Neutrophil (primary cell): ENCODE data around the gene HELLS.

Source experiments
- H3K27ac ChIP-seq: fragments of 200-600 bp; sonication (generic); 2 replicates; pipeline ENCODE4 v1.5.1; 2016; ENCODE audit warnings: mild to moderate bottlenecking, moderate library complexity
- H3K27me3 ChIP-seq: fragments of 200-600 bp; sonication (generic); 2 replicates; pipeline ENCODE4 v1.6.0; 2016; ENCODE audit warnings: mild to moderate bottlenecking
- H3K36me3 ChIP-seq: fragments of 200-600 bp; sonication (generic); 2 replicates; pipeline ENCODE4 v1.5.1; 2017
- H3K4me1 ChIP-seq, 2 experiments: fragments of 200-600 bp in 1 of 2; sonication (generic) in 1 of 2; 1 replicate in 1 of 2; 2 replicates in 1 of 2; pipeline versions ENCODE4 v1.5.1 to v1.6.1; 2013 to 2016; ENCODE audit warnings: low read depth in 1 of 2, low read length in 1 of 2, mild to moderate bottlenecking in 1 of 2, moderate library complexity in 1 of 2; ENCODE audit not compliant: control insufficient read depth in 1 of 2, insufficient read depth in 1 of 2
- H3K4me3 ChIP-seq, 2 experiments: fragments of 200-600 bp in 1 of 2; sonication (generic) in 1 of 2; 1 replicate in 1 of 2; 2 replicates in 1 of 2; pipeline ENCODE4 v1.5.1; 2013 to 2016; ENCODE audit warnings: low read depth in 1 of 2, low read length in 1 of 2, mild to moderate bottlenecking in 1 of 2, moderate library complexity in 1 of 2
- H3K9me3 ChIP-seq: fragments of 200-600 bp; sonication (generic); 2 replicates; pipeline ENCODE4 v1.5.1; 2016
- CTCF ChIP-seq: fragments of 200-600 bp; sonication (generic); IDR thresholded peaks from 2 replicates; pipeline ENCODE4 v1.5.1; 2016; ENCODE audit warnings: antibody characterized with exemption

The HELLS gene

GRCh38 chr10:94614558-94614957, 69.0 kb downstream of the HELLS start:
- TF ChIP-seq CTCF = no peak
- H3K4me3 ChIP-seq = no peak overlapping the region
- H3K27ac ChIP-seq = no peak overlapping the region
- H3K27me3 ChIP-seq = no peaks in the 10 kb centered on the region
- H3K4me1 ChIP-seq = no peaks in the 10 kb centered on the region
- H3K36me3 ChIP-seq = peaks cover 4% of the 10 kb centered on the region
- H3K9me3 ChIP-seq = no peaks in the 10 kb centered on the region

- Histone ChIP-seq H3K36me3 (no peaks in the 10 kb centered on the region), H3K4me1 (no peaks in the 10 kb centered on the region), H3K4me3 (no peak overlapping the region), H3K27me3 (no peaks in the 10 kb centered on the region), H3K9me3 (no peaks in the 10 kb centered on the region), H3K27ac (no peak overlapping the region)
- no peak for TF ChIP-seq CTCF
Observed at GRCh38 chr10:94617389-94617944, 71.9 kb downstream of the HELLS start.

- no peaks in the 10 kb centered on the region for H3K36me3 ChIP-seq
- H3K27ac ChIP-seq = no peak overlapping the region
- no peaks in the 10 kb centered on the region for H3K9me3 ChIP-seq
- TF ChIP-seq CTCF = no peak
- no peaks in the 10 kb centered on the region for H3K4me1 ChIP-seq
- no peaks in the 10 kb centered on the region for H3K27me3 ChIP-seq
- no peak overlapping the region for H3K4me3 ChIP-seq
Observed at GRCh38 chr10:94622666-94623205, 77.1 kb downstream of the HELLS start.

- Histone ChIP-seq H3K9me3 (no peaks in the 10 kb centered on the region), H3K27ac (no peak overlapping the region), H3K4me1 (no peaks in the 10 kb centered on the region), H3K27me3 (no peaks in the 10 kb centered on the region), H3K4me3 (no peak overlapping the region), H3K36me3 (no peaks in the 10 kb centered on the region)
- no peak for TF ChIP-seq CTCF
Observed at GRCh38 chr10:94623572-94623971, 78.0 kb downstream of the HELLS start.

- Histone ChIP-seq H3K4me1 (peaks cover 0 to 3% of the 10 kb centered on the region in 2 experiments), H3K9me3 (no peaks in the 10 kb centered on the region), H3K4me3 (no peak overlapping the region), H3K36me3 (no peaks in the 10 kb centered on the region), H3K27me3 (no peaks in the 10 kb centered on the region), H3K27ac (no peak overlapping the region)
- no peak for TF ChIP-seq CTCF
Observed at GRCh38 chr10:94626476-94626875, 80.9 kb downstream of the HELLS start.
